A549 treated with ZK216348 at 1 μM for 4 hours (cell line): ENCODE data around the gene ZNF799. TPM values are rescaled to one million over a fixed set of nuclear protein-coding genes. Genes with fewer than 3 reads are reported as not detected.

ENCODE experiments used
- total RNA-seq: library from RNA; stranded (reverse); fragments of 200-300 nt; extraction: Qiagen RNA extraction; gene quantifications from 5 replicates; pipeline ENCODE4 v1.2.3, GENCODE V29; 2022; ENCODE audit warnings: low read depth

Gene ZNF799
- 1.3 to 2.2 TPM (median 1.6 TPM) in 5 replicates for total RNA-seq

DNA sequence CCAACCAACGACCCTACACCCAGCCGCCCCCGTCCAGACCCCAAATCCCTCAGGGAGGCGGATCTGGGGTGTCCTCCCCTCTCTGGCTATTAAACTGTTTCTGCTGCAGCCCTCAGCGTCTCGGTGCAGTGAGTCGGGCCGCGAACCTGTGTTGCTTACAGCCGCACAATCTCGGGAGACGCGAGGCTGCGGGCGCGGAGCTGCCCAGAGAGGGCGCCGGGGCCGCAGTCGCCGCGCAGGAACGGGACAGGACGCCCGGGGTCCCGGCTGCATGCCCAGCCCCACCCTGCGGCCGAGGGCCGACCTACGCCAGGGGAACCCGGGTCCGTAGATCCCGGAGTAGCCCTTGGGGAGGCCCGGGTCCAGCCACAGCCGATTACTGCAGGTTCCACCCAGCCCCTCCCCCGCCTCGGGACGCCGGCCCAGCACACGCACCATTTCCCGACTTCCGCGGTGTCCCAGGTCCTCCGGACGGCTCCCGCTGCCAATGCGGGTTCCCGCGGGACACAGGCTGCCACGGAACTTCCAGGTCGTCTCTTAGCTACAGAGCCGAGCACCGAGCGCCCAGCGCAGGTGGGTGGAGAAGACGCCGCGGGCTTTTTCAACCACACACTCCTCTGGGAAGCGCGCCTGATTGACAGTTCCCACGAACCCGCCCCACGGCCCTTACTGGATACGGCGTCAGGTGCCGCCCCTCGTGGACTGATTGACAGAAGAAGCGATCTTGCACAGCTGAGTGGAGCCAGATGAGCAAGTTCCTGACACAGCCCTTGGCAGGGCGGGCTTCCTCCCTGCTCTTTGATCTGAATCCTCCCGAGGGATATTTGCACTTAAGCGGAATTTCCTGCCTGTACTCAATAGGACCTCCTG, at the start of gene ZNF799:
TSS of gene ZNF799 (minus strand) at position 639 of the 870 bp plus-strand sequence. CDS start at position 438, 201 bp downstream.

DNA sequence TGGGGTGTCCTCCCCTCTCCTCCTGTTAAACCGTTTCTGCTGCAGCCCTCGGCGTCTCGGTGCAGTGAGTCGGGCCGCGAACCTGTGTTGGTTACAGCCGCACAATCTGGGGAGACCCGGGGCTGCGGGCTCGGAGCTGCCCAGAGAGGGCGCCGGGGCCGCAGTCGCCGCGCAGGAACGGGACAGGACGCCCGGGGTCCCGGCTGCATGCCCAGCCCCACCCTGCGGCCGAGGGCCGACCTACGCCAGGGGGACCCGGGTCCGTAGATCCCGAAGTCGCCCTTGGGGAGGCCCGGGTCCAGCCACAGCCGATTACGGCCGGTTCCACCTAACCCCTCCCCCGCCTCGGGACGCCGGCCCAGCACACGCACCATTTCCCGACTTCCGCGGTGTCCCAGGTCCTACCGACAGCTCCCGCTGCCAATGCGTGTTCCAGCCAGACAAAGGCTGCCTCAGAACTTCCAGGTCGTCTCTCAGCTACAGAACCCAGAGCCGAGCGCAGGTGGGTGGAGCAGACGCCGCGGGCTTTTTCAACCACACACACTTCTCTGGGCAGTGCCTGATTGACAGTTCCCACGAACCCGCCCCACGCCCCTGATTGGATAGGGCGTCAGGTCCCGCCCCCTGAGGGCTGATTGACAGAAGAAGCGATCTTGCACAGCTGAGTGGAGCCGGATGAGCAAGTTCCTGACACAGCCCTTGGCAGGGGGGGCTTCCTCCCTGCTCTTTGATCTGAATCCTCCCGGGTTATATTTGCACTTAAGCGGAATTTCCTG, 39.7 kb upstream of the ZNF799 start, which contains the start of gene ZNF443:
TSS of gene ZNF443 (minus strand) at position 481 of the 776 bp plus-strand sequence. CDS start at position 374, 107 bp downstream.

DNA sequence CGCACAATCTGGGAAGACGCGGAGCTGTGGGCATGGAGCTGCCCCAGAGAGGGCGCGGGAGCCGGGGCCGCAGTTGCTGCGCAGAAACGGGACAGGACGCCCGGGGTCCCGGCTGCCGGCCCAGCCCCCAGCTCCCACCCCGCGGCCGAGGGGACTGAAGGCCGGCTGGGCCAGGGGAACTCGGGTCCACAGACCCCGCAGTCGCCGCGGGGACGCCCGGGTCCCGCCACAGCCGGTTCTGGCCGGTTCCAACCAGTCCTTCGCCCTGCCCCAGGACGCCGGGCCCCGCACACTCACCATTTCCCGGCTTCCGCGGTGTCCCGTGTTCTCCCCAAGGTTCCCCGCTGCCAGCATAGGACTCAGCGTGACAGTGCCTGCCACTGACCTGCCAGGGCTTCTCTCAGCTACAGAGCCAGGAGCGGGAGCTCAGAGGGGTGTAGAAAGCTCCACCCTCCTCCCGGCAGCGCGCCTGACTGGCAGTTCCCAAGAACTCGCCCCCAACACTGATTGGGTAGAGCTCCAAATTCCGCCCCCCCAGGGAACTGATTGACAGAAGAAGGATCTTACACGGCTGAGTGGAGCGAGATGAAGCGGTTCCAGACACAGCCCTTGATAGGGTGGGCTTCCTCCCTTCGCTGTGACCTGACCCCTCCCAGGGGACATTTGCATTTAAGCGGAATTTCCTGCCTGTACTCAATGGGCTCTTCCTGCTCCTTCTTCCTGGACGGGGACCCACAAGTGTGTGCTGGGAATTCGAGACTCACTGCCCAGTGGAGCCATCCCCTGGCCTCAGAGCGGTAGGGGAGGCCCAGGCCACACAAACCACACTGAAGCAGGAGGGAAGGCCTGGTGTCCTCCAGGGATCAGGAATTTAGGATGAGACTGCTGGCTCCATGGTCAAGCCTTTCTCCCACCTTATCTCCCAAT, 35.6 kb downstream of the ZNF799 start, which contains the start of gene ZNF442:
TSS of gene ZNF442 (minus strand) at position 448 of the 927 bp plus-strand sequence. CDS start 2,052 bp downstream, outside the sequence.

Other genes starting within 250 kb of the ZNF799 start
- not detected in 5 replicates for gene ZNF625, start 244.5 kb downstream of the ZNF799 start, total RNA-seq
- 1.2 to 2.1 TPM (median 1.7 TPM) in 5 replicates for gene ZNF136, start 238.2 kb downstream of the ZNF799 start, total RNA-seq
- gene ZNF44, start 106.4 kb downstream of the ZNF799 start, total RNA-seq = 0.68 to 1.3 TPM (median 0.85 TPM) in 5 replicates
- not detected in 5 replicates for gene ZNF563, start 67.6 kb downstream of the ZNF799 start, total RNA-seq
- not detected in 5 replicates for gene ZNF442, start 35.6 kb downstream of the ZNF799 start, total RNA-seq
- gene ZNF443, start 39.8 kb upstream of the ZNF799 start, total RNA-seq = 0.85 to 1.6 TPM (median 1.1 TPM) in 5 replicates
- gene ZNF709, start 83.5 kb upstream of the ZNF799 start, total RNA-seq = not detected in 5 replicates
- 1.8 to 2.6 TPM (median 2.0 TPM) in 5 replicates for gene ZNF564, start 150.2 kb upstream of the ZNF799 start, total RNA-seq
- 0.49 to 1.3 TPM (median 0.65 TPM) in 5 replicates for gene ZNF490, start 209.5 kb upstream of the ZNF799 start, total RNA-seq
- gene ZNF791, start 209.6 kb upstream of the ZNF799 start, total RNA-seq = 3.9 to 5.7 TPM (median 4.9 TPM) in 5 replicates